ENCODE data around the gene TMEM229B.

GRCh38 chr14:67503331-67503730 lies 14.8 kb upstream of the TMEM229B start:
- TF ChIP-seq CTCF (IDR thresholded peaks at IDR 0.05; ENCODE audit: insufficient read depth, low read depth, low read length) (no peak), EZH2 (IDR thresholded peaks at IDR 0.05; ENCODE audit: insufficient read depth, low read length) (no peak)
